MM.1S (cell line): ENCODE measurements around the gene ZNF438.

Experiments used
- EZH2 ChIP-seq: fragments of 300-600 bp; sonication (generic); optimal IDR thresholded peaks from 2 replicates; pipeline ENCODE3; 2017; ENCODE audit warnings: low read depth, mild to moderate bottlenecking, antibody characterized with exemption, low read length, mixed read lengths
- TF ChIP-seq, protein P1 (sequence below): fragments of 300-600 bp; sonication (generic); IDR thresholded peaks from 2 replicates; pipeline ENCODE4 v1.5.1; 2016; ENCODE audit warnings: antibody characterized with exemption, low read length, mixed read lengths

DNA sequence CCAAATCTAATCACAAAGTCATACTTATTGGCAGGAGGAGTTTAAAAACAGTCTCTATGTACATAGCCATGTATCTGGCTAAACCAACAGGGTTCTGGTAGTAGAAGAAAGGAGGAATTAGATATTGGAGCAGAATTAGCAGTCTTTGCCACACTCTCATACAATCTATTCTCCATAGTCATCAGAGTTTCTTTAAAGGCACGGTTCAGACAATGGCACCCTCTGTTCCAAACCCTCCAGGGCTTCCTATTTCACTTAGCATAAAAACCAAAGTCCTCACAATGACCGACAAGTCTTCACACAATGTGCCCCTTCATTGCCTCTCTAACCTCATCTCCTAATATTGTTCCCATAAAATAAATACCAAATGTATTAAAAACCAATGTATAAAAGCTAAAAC, 12.7 kb downstream of the ZNF438 start:
- TF ChIP-seq, protein P1, sequence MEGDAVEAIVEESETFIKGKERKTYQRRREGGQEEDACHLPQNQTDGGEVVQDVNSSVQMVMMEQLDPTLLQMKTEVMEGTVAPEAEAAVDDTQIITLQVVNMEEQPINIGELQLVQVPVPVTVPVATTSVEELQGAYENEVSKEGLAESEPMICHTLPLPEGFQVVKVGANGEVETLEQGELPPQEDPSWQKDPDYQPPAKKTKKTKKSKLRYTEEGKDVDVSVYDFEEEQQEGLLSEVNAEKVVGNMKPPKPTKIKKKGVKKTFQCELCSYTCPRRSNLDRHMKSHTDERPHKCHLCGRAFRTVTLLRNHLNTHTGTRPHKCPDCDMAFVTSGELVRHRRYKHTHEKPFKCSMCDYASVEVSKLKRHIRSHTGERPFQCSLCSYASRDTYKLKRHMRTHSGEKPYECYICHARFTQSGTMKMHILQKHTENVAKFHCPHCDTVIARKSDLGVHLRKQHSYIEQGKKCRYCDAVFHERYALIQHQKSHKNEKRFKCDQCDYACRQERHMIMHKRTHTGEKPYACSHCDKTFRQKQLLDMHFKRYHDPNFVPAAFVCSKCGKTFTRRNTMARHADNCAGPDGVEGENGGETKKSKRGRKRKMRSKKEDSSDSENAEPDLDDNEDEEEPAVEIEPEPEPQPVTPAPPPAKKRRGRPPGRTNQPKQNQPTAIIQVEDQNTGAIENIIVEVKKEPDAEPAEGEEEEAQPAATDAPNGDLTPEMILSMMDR, result no peak
- no peak for TF ChIP-seq EZH2
